ENCODE data around the gene GREM2.

DNA sequence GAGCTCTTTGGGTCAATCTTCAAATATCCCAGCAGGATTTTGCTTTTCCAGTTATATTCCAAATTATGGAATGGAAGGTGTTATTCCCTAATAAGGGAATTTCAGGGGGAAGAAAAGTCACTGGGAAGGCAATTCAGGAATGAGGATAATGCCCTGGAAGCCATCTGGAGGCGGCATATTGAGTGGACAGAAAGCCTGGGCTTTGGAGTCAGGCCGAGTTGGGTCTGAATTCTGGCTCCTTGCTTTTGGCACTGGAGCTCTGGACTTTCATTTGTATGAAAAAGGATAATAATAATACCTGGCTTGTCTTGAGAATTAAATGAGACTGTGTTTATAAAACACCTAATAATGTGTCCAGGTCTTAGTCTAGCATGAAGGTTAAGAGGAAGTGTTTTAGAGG lies 16.5 kb downstream of the GREM2 start:
- TF ChIP-seq, protein P1, sequence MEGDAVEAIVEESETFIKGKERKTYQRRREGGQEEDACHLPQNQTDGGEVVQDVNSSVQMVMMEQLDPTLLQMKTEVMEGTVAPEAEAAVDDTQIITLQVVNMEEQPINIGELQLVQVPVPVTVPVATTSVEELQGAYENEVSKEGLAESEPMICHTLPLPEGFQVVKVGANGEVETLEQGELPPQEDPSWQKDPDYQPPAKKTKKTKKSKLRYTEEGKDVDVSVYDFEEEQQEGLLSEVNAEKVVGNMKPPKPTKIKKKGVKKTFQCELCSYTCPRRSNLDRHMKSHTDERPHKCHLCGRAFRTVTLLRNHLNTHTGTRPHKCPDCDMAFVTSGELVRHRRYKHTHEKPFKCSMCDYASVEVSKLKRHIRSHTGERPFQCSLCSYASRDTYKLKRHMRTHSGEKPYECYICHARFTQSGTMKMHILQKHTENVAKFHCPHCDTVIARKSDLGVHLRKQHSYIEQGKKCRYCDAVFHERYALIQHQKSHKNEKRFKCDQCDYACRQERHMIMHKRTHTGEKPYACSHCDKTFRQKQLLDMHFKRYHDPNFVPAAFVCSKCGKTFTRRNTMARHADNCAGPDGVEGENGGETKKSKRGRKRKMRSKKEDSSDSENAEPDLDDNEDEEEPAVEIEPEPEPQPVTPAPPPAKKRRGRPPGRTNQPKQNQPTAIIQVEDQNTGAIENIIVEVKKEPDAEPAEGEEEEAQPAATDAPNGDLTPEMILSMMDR (IDR thresholded peaks at IDR 0.05) = no peak
- no peak for TF ChIP-seq POLR2A (IDR thresholded peaks at IDR 0.05)

Measured in prostate gland (tissue), 2 donors.